ENCODE results near the gene KAZN.

Gene KAZN

GRCh38 chr1:15151871-15152270 is 553.4 kb downstream of the KAZN start:
- no peak for DNase-seq (ENCODE audit: low read depth)
- no peak for TF ChIP-seq CTCF (IDR thresholded peaks at IDR 0.05; ENCODE audit: low read length, missing control alignments)
- H3K4me3 ChIP-seq (replicated peaks; ENCODE audit: low read depth, low read length), result no peak overlapping the region

- H3K4me3 ChIP-seq (replicated peaks; ENCODE audit: low read depth, low read length), result peak overlapping the region; percentile 63
- peak; percentile 89 for DNase-seq (ENCODE audit: low read depth)
- TF ChIP-seq CTCF (IDR thresholded peaks at IDR 0.05; ENCODE audit: low read length, missing control alignments), result peak; percentile 67
These were observed 554.1 kb downstream of the KAZN start for GRCh38 chr1:15152318-15153183.

- TF ChIP-seq CTCF (IDR thresholded peaks at IDR 0.05; ENCODE audit: low read length, missing control alignments), result no peak
- H3K4me3 ChIP-seq (replicated peaks; ENCODE audit: low read depth, low read length), result peak within 1 kb of the TSS; percentile 63
- peak; percentile 64 for DNase-seq (ENCODE audit: low read depth)
These were observed 554.8 kb downstream of the KAZN start, which contains the start of gene TMEM51 for GRCh38 chr1:15153184-15153841. Gene TMEM51 (plus strand): TSS chr1:15153747. CDS start chr1:15215088, 61,341 bp downstream.

GRCh38 chr1:15153842-15154479 is 555.5 kb downstream of the KAZN start:
- peak overlapping the region; percentile 63 for H3K4me3 ChIP-seq (replicated peaks; ENCODE audit: low read depth, low read length)
- peak; percentile 64 for DNase-seq (ENCODE audit: low read depth)
- TF ChIP-seq CTCF (IDR thresholded peaks at IDR 0.05; ENCODE audit: low read length, missing control alignments), result peak; percentile 46

GRCh38 chr1:15154480-15155036 is 556.1 kb downstream of the KAZN start:
- H3K4me3 ChIP-seq (replicated peaks; ENCODE audit: low read depth, low read length), result peak overlapping the region; percentile 63
- DNase-seq (ENCODE audit: low read depth), result no peak
- TF ChIP-seq CTCF (IDR thresholded peaks at IDR 0.05; ENCODE audit: low read length, missing control alignments), result no peak

DNA sequence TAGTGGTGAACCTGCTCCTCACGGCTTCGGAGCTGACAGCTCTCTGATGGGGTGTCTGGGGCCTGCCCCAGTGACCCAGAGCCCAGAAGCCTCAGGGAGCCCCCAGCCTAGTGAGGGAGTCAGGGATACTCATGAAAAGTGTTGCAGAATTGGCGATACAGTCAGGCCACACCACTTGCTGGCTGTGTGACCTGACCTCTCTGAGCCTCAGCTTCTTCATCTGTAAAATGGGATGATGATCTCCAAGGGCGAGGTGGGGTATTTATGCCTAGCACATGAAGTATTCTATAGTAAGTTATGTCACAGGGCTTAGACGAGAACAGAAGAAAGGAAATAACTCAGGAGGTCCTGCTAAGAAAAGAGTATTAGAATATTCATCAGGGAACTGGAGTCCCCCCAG is 556.7 kb downstream of the KAZN start:
- no peak for TF ChIP-seq CTCF (IDR thresholded peaks at IDR 0.05; ENCODE audit: low read length, missing control alignments)
- H3K4me3 ChIP-seq (replicated peaks; ENCODE audit: low read depth, low read length), result no peak overlapping the region
- no peak for DNase-seq (ENCODE audit: low read depth)

Measured in fibroblast of pulmonary artery (primary cell).